GM12891 (cell line): ENCODE results near the gene PCDHB5.
"Not testable (repeated sequence)": the region's sequence is repeated elsewhere in the genome, so short reads cannot be mapped to it uniquely, and the experiment has no call there.

ENCODE experiments used
- POLR2A ChIP-seq: IDR thresholded peaks from 2 replicates; pipeline ENCODE4 v1.6.1; 2011; ENCODE audit warnings: low read depth, low read length, control low read depth
- POLR2AphosphoS5 ChIP-seq: IDR thresholded peaks from 2 replicates; pipeline ENCODE4 v1.6.1; 2011; ENCODE audit warnings: low read depth, low read length, control low read depth
- POU2F2 ChIP-seq: IDR thresholded peaks from 2 replicates; pipeline ENCODE4 v1.6.1; 2011; ENCODE audit warnings: low read depth, mild to moderate bottlenecking, control low read depth, low read length, moderate library complexity
- SPI1 ChIP-seq: IDR thresholded peaks from 2 replicates; pipeline ENCODE4 v1.6.1; 2011; ENCODE audit warnings: low read depth, low read length, control low read depth
- TAF1 ChIP-seq: IDR thresholded peaks from 2 replicates; pipeline ENCODE4 v1.6.1; 2011; ENCODE audit warnings: low read depth, low read length, control low read depth

- not testable (repeated sequence) for TF ChIP-seq POLR2A, POLR2AphosphoS5, SPI1, TAF1, POU2F2
Measured at GRCh38 chr5:141184117-141184855, 49.3 kb downstream of the PCDHB5 start.
